ENCODE measurements around the gene HLA-B. TPM values are rescaled to one million over a fixed set of nuclear protein-coding genes. Genes with fewer than 3 reads are reported as not detected.

The HLA-B gene
- total RNA-seq, result 5.9 and 11.6 TPM in 2 replicates

DNA sequence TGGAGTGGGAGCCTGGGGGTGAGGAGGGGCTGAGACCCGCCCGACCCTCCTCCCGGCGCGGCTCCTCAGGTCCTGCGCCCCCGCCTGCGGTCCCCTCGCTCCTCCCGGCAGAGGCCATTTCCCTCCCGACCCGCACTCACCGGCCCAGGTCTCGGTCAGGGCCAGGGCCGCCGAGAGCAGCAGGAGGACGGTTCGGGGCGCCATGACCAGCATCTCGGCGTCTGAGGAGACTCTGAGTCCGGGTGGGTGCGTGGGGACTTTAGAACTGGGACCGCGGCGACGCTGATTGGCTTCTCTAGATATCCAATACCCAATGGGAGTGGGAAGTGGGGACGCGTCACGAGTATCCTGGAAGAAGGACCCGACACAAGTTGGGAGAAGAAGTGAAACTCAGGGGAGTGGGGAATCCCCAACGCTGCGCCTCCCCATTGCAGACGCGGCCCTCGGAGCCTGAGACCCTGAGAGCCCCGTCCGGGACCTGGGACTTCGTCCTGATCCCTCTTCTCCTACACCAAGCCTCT is at the start of gene HLA-B:
HLA-B (minus strand) TSS at position 234 of the 521 bp plus-strand sequence; CDS start at position 213, 21 bp downstream.

GRCh38 chr6:31403283-31404060 is 46.5 kb upstream of the HLA-B start, which contains the start of gene MICA:
MICA (plus strand) TSS chr6:31403595; CDS start chr6:31403633, 38 bp downstream.

Small RNA genes lying within 50 kb of the gene (small RNA-seq; reads per million reads assigned to genes)
- not detected for gene HLA-S
- not detected for gene MIR6891
- gene RF00019, result not detected
- gene RNU6-283P, result not detected

Other genes with a start within 250 kb of the HLA-B start
- gene C6orf15, start 244.6 kb downstream of the HLA-B start, total RNA-seq, result 1.2 and 1.3 TPM in 2 replicates
- 4.6 and 41.2 TPM in 2 replicates for gene PSORS1C1, start 242.4 kb downstream of the HLA-B start, total RNA-seq
- gene CDSN, start 236.7 kb downstream of the HLA-B start, total RNA-seq, result 54.4 and 69.1 TPM in 2 replicates
- gene PSORS1C2, start 218.1 kb downstream of the HLA-B start, total RNA-seq, result not detected in 2 replicates
- gene CCHCR1, start 199.4 kb downstream of the HLA-B start, total RNA-seq, result 14.4 and 21.2 TPM in 2 replicates
- gene TCF19, start 198.6 kb downstream of the HLA-B start, total RNA-seq, result 14.5 and 16.9 TPM in 2 replicates
- gene POU5F1, start 186.5 kb downstream of the HLA-B start, total RNA-seq, result not detected in 2 replicates
- 157 and 188 TPM in 2 replicates for gene HLA-C, start 85.1 kb downstream of the HLA-B start, total RNA-seq
- 28.3 and 31.0 TPM in 2 replicates for gene MICA, start 46.4 kb upstream of the HLA-B start, total RNA-seq
- gene MICB, start 141.0 kb upstream of the HLA-B start, total RNA-seq, result 1.1 TPM in 1 of 2 replicates, not detected in the other
- not detected in 2 replicates for gene MCCD1, start 171.8 kb upstream of the HLA-B start, total RNA-seq
- gene DDX39B, start 184.8 kb upstream of the HLA-B start, total RNA-seq, result 338 and 413 TPM in 2 replicates
- 0.43 and 1.2 TPM in 2 replicates for gene ATP6V1G2, start 189.4 kb upstream of the HLA-B start, total RNA-seq
- gene NFKBIL1, start 190.4 kb upstream of the HLA-B start, total RNA-seq, result 37.8 and 46.3 TPM in 2 replicates
- not detected in 2 replicates for gene LTA, start 215.1 kb upstream of the HLA-B start, total RNA-seq
- gene TNF, start 218.4 kb upstream of the HLA-B start, total RNA-seq, result 1.2 and 1.5 TPM in 2 replicates
- not detected in 2 replicates for gene LTB, start 225.2 kb upstream of the HLA-B start, total RNA-seq
- not detected in 2 replicates for gene LST1, start 229.1 kb upstream of the HLA-B start, total RNA-seq
- gene NCR3, start 235.8 kb upstream of the HLA-B start, total RNA-seq, result not detected in 2 replicates